Skeletal muscle satellite cell (primary cell): Measurements from ENCODE around the gene AFAP1.
A peak's percentile ranks its signal among the peaks of the same experiment; 100 is the strongest.

ENCODE experiments used
- H3K27me3 ChIP-seq: 2 replicates; pipeline ENCODE4 v1.7.0; 2013; ENCODE audit warnings: low read length; ENCODE audit not compliant: control insufficient read depth, insufficient read depth
- H3K36me3 ChIP-seq: 2 replicates; pipeline ENCODE4 v1.7.0; 2013; ENCODE audit warnings: mild to moderate bottlenecking, control low read depth, low read length; ENCODE audit not compliant: insufficient read depth
- H3K4me1 ChIP-seq: 2 replicates; pipeline ENCODE4 v1.7.0; 2013; ENCODE audit warnings: low read length; ENCODE audit not compliant: control insufficient read depth, insufficient read depth
- H3K4me2 ChIP-seq: 2 replicates; pipeline ENCODE4 v1.7.0; 2013; ENCODE audit warnings: mild to moderate bottlenecking, low read length
- H3K4me3 ChIP-seq: 2 replicates; pipeline ENCODE4 v1.7.0; 2013; ENCODE audit warnings: low read length
- H3K9ac ChIP-seq: 2 replicates; pipeline ENCODE4 v1.7.0; 2013; ENCODE audit warnings: mild to moderate bottlenecking, low read depth, low read length, moderate library complexity
- H3K9me3 ChIP-seq: replicated peaks from 2 replicates; pipeline ENCODE4 v1.7.0; 2013; ENCODE audit warnings: mild to moderate bottlenecking, control low read depth, low read length

The AFAP1 gene

DNA sequence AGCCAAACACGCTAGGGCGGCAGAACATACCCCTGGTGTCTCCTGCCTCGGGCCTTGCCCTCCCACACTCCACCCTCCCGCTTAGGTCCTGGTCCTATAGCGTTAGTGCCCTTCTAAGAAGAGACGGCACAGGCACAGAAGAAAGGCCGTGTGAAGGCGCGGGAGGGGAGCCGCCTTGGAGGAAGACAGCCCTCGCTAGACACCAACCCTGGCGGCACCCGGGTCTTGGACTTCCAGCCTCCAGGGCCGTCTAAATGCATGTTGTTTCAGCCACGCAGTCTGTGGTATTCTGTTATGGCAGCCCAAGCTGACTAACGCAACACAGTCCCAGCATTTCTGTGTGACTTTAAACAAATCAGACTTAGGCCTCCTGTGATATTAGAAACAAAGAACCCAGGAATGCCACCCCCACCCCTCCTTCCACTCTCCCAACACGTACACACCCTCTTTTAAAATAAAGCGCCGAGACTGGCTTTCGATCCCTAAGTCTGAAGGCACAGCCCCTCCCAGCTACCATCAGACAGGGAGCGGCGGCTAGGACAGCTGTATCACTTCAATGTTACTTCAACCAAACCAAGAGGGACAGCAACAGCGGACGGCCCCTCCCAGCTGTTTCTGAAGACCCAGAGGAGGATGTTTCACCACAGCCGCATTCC is 128.0 kb downstream of the AFAP1 start:
- Histone ChIP-seq H3K4me1 (peaks cover 74% of the 10 kb centered on the region), H3K4me2 (peak overlapping the region; percentile 70), H3K4me3 (peak overlapping the region; percentile 43), H3K36me3 (peaks cover 63% of the 10 kb centered on the region), H3K9ac (peak overlapping the region; percentile 73), H3K27me3 (no peaks in the 10 kb centered on the region), H3K9me3 (peaks cover 12% of the 10 kb centered on the region)

DNA sequence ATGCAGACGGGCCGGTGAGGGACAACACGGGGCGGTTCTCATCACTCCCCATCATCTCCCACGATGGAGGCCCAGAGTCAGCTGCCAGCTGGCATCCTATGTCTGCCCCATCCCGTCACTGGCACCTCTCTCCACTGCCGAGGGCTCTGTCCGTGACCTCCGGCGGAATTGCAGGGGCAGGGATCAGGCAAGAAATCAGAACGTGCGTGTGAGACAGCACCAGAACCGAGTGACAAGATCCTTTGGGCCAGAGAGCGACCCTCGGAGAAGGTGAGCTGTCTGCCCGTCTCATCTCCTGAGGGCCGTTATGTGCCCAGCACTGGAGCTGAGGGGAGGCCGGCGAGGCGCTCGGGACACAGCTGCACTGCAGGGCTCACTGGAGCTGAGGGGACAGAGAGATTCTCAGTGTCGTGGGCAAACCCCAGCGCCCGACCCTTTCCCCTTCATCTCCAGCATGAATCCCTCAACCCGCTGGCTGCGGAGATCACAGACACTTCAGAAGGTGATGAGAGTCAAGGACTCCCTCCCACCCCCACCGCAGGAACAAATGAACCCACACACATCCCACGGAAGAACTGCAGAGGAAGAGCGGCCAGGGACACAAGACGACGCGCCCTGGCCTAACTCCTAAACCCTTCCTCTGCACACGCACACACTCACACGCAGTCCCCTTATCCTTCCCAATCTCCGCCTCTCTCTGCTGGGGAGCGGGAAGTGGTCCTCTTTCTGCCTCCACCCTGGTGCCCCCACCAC is 128.7 kb downstream of the AFAP1 start:
- H3K9ac ChIP-seq = peak overlapping the region; percentile 73
- no peaks in the 10 kb centered on the region for H3K27me3 ChIP-seq
- peaks cover 79% of the 10 kb centered on the region for H3K4me1 ChIP-seq
- H3K9me3 ChIP-seq = peaks cover 12% of the 10 kb centered on the region
- peak overlapping the region; percentile 22 for H3K4me3 ChIP-seq
- H3K4me2 ChIP-seq = peak overlapping the region; percentile 70
- peaks cover 59% of the 10 kb centered on the region for H3K36me3 ChIP-seq

DNA sequence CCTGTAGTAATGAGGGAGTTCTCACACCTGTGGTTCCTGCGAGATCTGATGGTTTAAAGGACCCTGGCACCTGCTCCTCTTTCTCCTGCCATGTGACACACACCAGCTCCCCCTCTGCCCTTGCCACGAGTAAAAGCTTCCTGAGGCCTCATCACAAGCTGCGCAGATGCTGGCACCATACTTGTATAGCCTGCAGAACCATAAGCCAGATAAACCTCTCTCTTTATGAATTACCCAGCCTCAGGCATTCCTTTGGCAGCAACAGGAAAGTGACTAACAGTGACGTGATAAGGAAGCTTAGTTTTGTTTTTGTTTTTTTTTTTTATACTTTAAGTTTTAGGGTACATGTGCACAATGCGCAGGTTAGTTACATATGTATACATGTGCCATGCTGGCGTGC is 130.9 kb downstream of the AFAP1 start:
- Histone ChIP-seq H3K27me3 (no peaks in the 10 kb centered on the region), H3K9ac (no peak overlapping the region), H3K9me3 (peaks cover 12% of the 10 kb centered on the region), H3K4me3 (no peak overlapping the region), H3K4me1 (peaks cover 87% of the 10 kb centered on the region), H3K4me2 (no peak overlapping the region), H3K36me3 (peaks cover 48% of the 10 kb centered on the region)

DNA sequence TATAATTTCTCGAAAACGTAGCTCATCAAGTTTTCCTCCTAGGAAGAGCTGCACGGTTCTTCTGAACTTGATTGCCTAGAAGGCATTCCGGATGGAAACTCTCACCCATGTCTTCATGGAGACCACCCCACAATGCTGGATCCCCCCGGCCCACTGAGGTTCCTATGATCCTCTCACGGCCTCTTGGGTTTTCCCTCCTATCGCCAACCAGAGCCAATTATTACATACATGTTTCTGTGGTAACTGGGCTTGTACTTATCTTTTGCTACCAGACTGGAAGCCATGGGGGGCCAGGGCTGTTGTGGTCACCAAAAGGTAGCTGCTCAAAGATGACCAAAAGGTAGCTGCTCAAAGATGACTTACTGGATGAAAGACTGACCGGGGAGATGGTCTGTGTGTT is 131.5 kb downstream of the AFAP1 start:
- no peaks in the 10 kb centered on the region for H3K27me3 ChIP-seq
- peaks cover 48% of the 10 kb centered on the region for H3K36me3 ChIP-seq
- H3K4me2 ChIP-seq = no peak overlapping the region
- H3K9ac ChIP-seq = no peak overlapping the region
- peaks cover 12% of the 10 kb centered on the region for H3K9me3 ChIP-seq
- H3K4me1 ChIP-seq = peaks cover 82% of the 10 kb centered on the region
- no peak overlapping the region for H3K4me3 ChIP-seq

DNA sequence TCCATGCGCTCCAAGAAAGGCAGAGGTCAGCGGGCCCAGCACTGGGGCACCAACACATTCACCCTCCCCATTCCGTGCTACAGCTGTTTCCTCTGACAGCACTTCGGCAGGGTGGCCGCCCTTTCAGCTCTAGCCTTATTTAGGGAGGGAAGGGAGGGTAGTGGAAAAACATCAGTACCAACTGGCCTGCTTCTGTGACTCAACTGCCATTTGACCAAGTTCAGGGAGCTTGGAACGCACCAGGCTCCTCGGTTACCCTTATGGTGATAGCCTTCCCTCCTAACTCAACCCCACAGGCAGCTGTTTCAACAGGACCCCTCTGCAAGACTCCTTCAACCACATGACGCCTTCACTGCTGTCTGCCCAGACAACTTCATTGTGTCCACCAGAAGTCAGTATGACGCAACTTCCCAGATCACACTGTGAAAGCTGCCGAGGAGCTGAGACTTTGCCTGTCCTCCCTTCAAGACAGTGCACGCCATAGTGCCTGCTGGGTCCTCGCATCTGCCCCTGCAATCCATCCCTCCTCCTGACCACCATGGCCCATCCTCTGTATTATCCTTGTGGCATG is 132.2 kb downstream of the AFAP1 start:
- H3K4me1 ChIP-seq = peaks cover 75% of the 10 kb centered on the region
- peaks cover 12% of the 10 kb centered on the region for H3K9me3 ChIP-seq
- peaks cover 46% of the 10 kb centered on the region for H3K36me3 ChIP-seq
- peak overlapping the region; percentile 5 for H3K4me2 ChIP-seq
- H3K27me3 ChIP-seq = no peaks in the 10 kb centered on the region
- H3K9ac ChIP-seq = peak overlapping the region; percentile 82
- no peak overlapping the region for H3K4me3 ChIP-seq

DNA sequence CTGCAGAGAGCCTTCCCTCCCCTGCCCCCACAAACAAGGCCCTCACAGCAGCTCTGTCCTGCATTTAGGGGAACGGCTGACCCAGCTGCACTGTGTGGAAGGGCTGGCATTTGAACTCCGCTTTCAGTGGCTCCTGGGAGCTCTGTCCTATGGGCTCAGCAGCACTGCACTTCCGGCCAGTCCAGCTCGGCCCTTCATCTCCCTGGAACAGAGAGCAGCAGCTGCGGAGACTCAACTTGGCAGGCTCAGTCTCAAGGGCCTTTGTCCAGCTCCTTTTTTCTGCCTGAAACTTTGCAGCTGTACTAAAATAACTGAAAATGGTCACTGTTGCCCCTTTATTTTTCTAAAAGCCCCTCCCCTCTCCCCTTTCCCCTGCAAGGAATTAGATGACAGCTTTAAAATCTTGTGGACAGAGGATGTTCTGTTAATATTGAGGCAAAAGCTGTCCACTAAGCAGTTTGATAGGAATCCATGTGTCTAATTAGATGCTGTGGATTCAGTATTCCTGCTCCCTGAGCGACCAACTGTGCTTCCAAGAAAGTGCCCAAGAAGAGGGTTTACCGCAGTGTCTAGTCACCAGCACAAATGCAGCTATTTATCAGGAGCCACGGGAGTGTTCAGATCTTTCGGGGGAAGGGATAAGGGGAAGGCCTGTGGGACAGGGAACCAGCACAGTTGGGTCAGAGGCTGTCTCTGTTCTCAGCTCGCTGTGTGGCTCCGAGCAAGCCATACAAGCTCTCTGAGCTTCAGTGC is 133.1 kb downstream of the AFAP1 start:
- Histone ChIP-seq H3K4me1 (peaks cover 65% of the 10 kb centered on the region), H3K4me3 (no peak overlapping the region), H3K9ac (peak overlapping the region; percentile 82), H3K4me2 (peak overlapping the region; percentile 73), H3K36me3 (peaks cover 42% of the 10 kb centered on the region), H3K9me3 (peaks cover 12% of the 10 kb centered on the region), H3K27me3 (no peaks in the 10 kb centered on the region)

DNA sequence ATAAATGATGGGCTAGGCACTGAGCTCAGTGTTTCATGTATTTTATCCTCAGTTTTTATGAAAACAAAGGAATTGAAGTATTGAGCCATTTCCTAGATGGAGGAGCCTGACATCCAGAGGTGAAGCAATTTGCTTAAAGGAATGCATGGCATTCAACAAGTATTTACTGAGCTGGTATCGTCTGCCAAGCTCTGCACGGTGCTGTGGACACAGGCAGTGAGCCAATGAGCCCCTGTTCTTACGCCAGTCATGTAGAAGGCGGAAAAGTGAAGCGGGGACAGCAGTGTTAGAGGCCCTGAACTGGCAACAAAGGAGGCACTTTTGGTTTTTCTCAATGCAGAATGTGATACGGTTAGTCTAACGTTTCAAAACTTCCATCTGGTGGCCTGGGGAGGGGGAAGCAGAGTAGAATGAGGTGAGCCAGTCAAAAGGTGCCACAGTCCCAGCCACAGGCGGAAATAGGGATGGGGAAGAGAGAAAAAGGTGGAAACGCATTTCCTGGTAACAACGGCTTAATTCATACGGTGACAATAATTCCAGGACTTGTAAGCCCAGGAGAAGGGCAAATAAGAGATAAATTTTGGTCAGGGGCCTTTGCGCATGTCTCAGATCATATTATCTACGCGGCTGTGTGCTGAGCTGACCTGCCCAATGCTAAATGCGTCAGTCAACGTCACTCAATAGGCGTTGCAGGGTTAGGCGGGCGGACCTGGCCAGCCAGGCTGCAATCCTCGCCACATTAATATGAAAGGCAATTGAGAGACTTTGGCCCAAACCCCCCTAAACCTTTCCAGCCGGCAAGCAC is 133.9 kb downstream of the AFAP1 start:
- H3K9ac ChIP-seq = peak overlapping the region; percentile 82
- H3K36me3 ChIP-seq = peaks cover 48% of the 10 kb centered on the region
- peak overlapping the region; percentile 46 for H3K4me3 ChIP-seq
- H3K9me3 ChIP-seq = peaks cover 12% of the 10 kb centered on the region
- peaks cover 58% of the 10 kb centered on the region for H3K4me1 ChIP-seq
- peak overlapping the region; percentile 73 for H3K4me2 ChIP-seq
- no peaks in the 10 kb centered on the region for H3K27me3 ChIP-seq

DNA sequence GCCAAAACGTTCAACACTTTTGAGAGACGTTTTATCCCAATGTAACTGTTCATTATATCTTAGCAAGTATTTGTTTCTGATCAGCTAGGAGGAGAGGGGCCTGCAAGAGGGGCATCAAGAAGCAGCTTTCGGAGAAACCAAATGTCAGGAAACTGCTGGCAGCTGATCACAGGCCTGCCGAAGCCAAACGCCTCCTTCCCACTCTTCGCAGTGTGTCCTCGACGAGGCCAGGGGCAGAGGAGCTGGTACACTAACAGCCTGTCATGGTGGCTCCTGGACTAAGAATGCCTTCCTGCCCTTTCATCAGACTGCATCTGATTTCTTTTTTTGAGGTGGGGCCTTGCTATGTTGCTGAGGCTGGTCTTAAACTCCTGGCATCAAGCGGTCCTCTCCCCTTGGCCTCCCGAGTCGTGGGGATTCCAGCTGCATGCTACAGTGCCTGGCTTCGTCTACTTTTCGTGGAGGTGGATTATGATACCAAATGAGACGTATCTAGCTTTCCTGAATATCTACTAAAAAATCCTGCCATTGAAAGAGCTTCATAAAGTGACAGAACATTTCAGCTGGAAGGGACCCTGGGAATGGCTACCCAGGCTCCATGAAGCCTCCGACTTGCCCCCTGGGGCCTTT is 134.8 kb downstream of the AFAP1 start:
- peaks cover 12% of the 10 kb centered on the region for H3K9me3 ChIP-seq
- peak overlapping the region; percentile 73 for H3K4me2 ChIP-seq
- peaks cover 49% of the 10 kb centered on the region for H3K36me3 ChIP-seq
- H3K9ac ChIP-seq = peak overlapping the region; percentile 61
- H3K4me1 ChIP-seq = peaks cover 54% of the 10 kb centered on the region
- H3K27me3 ChIP-seq = no peaks in the 10 kb centered on the region
- H3K4me3 ChIP-seq = no peak overlapping the region

DNA sequence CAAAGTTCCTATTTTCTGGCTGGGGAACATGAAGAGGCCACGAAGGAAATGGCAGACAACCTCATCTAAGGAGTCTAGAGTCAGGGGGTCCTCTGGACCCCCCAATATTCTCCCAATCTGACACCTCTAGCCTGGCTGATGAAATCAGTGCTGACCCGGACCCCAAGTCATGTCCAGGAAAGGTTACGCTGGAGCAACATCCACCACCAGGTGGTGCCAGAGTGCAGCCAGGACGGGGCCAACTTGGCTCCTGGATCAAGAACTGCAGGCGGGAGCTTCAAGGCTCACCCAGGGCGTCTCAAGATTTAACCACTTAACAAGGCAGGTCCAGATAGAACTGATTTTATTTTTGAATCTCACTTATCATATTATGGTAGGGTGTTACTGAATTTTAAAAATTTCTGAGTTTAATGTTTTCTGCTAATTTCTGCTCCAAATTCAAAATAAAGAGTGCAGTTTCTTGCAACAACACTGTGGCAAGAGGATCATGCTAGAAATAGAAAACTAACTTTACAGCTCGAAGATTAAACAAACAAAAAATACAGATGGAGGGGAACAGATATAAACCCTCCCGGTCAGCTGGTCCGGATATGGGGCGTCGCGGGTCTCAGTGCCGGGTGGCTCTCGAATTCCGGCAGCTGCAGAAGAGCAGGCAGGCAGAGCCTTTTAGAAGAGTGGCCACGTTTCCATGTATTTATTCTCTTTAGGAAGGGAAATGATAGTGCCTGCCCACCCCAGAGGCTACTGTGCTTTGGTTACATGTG is 135.5 kb downstream of the AFAP1 start:
- Histone ChIP-seq H3K27me3 (no peaks in the 10 kb centered on the region), H3K36me3 (peaks cover 49% of the 10 kb centered on the region), H3K9ac (peak overlapping the region; percentile 61), H3K4me1 (peaks cover 53% of the 10 kb centered on the region), H3K4me3 (no peak overlapping the region), H3K9me3 (peaks cover 12% of the 10 kb centered on the region), H3K4me2 (no peak overlapping the region)

DNA sequence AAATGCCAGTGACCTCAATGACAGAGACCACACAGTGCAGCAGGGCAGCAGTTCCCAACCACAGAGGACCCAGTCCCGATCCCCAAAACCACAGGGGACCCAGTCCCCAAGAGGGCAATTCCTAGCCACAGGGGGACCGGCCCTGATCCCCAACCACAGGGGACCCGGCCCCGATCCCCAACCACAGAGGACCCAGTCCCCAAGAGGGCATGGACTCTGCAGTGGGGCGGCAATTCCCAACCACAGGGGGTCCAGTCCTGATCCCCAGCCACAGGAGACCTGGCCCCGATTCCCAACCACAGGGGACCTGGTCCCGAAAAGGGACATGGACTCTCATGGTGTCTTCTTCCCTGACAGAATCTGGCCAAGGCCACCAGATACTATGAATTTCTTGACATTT is 136.3 kb downstream of the AFAP1 start:
- Histone ChIP-seq H3K9ac (no peak overlapping the region), H3K4me2 (no peak overlapping the region), H3K4me3 (no peak overlapping the region), H3K36me3 (peaks cover 53% of the 10 kb centered on the region), H3K9me3 (peaks cover 8% of the 10 kb centered on the region), H3K4me1 (peaks cover 47% of the 10 kb centered on the region), H3K27me3 (no peaks in the 10 kb centered on the region)
